ENCODE measurements around the gene SH3PXD2A. TPM values are rescaled to one million over a fixed set of nuclear protein-coding genes. Genes with fewer than 3 reads are reported as not detected.

Gene SH3PXD2A
- total RNA-seq, 1 experiment from 2014 or later: 4.5 TPM

DNA sequence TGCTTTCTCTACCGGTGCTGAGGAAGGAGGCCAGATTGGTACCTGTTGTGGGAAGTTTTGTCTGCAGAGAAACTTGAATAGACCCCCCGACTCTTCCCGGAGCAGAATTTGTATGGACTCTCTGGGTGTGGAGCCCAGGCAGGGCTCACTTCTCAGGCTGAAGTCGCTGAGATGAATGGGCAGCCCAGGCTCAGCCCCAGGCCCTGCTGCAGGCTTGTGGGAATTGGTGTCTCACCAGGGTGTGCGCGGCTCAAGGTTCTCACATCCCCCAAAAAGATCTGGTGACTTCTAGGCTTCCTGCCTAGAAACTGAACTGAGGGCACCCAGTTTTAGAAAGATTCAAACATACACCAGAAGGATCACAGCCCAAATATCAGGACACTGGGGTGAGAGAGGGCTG, 258.4 kb downstream of the SH3PXD2A start:
- no peak overlapping the region for H3K27ac ChIP-seq (ENCODE audit: insufficient read length, low read depth, low read length)
- H2BK15ac ChIP-seq (ENCODE audit: low read depth, low read length): no peak overlapping the region
- no peak overlapping the region for H2BK12ac ChIP-seq (ENCODE audit: insufficient read length, low read depth, low read length)
- no peaks in the 10 kb centered on the region for H3K79me2 ChIP-seq (ENCODE audit: insufficient read depth, low read length)
- H3K27me3 ChIP-seq (ENCODE audit: insufficient read depth, low read length): no peaks in the 10 kb centered on the region
- no peak overlapping the region for H3T11ph ChIP-seq (ENCODE audit: low read length)
- H3K18ac ChIP-seq (ENCODE audit: insufficient read length, low read depth, low read length): no peak overlapping the region
- no peak overlapping the region for H3K9ac ChIP-seq (ENCODE audit: extremely low read depth, insufficient read length, low read length)
- Mint-ChIP-seq H3K36me3 (ENCODE audit: insufficient read depth in 1 of 3, low read depth in 3 of 3) (no peaks in the 10 kb centered on the region), H3K9me3 (no peaks in the 10 kb centered on the region), H3K27ac (no peak overlapping the region), H3K4me3 (no peak overlapping the region; a peak in 1 of 5 replicates), H3K4me1 (peaks cover 12 to 24% of the 10 kb centered on the region in 2 experiments), H3K27me3 (ENCODE audit: low read depth) (peaks cover 4% of the 10 kb centered on the region; the same call in 1 of the 2 replicates)
- no peak overlapping the region for H2BK120ac ChIP-seq (ENCODE audit: low read depth, low read length, poor library complexity, severe bottlenecking)
- no peak overlapping the region for H3K56ac ChIP-seq (ENCODE audit: insufficient read length, low read depth, low read length)
- H4K20me1 ChIP-seq (ENCODE audit: control insufficient read depth, insufficient read depth, insufficient read length): no peaks in the 10 kb centered on the region
- no peak overlapping the region for H3K4me2 ChIP-seq (ENCODE audit: insufficient read depth, insufficient read length, low read length)
- H4K8ac ChIP-seq (replicated peaks; ENCODE audit: insufficient read length, low read depth, low read length): no peak overlapping the region
- no peak overlapping the region for H3K4ac ChIP-seq (ENCODE audit: low read depth, low read length)
- no peak overlapping the region for H2BK5ac ChIP-seq (ENCODE audit: insufficient read length, low read length)
- H2BK20ac ChIP-seq (ENCODE audit: low read depth, low read length, poor library complexity, severe bottlenecking): no peak overlapping the region
- H2AFZ ChIP-seq (ENCODE audit: low read length): no peak overlapping the region
- H3K14ac ChIP-seq (ENCODE audit: insufficient read depth, low read length): no peak overlapping the region
- no peak for DNase-seq
- no CpG with 5 or more reads among the region's 6 CpGs for WGBS (ENCODE audit: extremely low coverage, insufficient read length, low lambda C conversion rate)
- no peaks in the 10 kb centered on the region for H3K23me2 ChIP-seq (ENCODE audit: insufficient read length, low read depth, low read length, poor library complexity, severe bottlenecking)
- TF ChIP-seq, protein P1, sequence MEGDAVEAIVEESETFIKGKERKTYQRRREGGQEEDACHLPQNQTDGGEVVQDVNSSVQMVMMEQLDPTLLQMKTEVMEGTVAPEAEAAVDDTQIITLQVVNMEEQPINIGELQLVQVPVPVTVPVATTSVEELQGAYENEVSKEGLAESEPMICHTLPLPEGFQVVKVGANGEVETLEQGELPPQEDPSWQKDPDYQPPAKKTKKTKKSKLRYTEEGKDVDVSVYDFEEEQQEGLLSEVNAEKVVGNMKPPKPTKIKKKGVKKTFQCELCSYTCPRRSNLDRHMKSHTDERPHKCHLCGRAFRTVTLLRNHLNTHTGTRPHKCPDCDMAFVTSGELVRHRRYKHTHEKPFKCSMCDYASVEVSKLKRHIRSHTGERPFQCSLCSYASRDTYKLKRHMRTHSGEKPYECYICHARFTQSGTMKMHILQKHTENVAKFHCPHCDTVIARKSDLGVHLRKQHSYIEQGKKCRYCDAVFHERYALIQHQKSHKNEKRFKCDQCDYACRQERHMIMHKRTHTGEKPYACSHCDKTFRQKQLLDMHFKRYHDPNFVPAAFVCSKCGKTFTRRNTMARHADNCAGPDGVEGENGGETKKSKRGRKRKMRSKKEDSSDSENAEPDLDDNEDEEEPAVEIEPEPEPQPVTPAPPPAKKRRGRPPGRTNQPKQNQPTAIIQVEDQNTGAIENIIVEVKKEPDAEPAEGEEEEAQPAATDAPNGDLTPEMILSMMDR (conservative IDR thresholded peaks at IDR 0.05): no peak
- no peaks in the 10 kb centered on the region for H3K4me1 ChIP-seq (ENCODE audit: insufficient read depth, low read length)
- no peak overlapping the region for H4K5ac ChIP-seq (ENCODE audit: insufficient read length, low read depth, low read length)
- H3K23ac ChIP-seq (ENCODE audit: insufficient read length, low read depth, low read length): no peak overlapping the region
- no peaks in the 10 kb centered on the region for H3K9me3 ChIP-seq (ENCODE audit: control insufficient read depth, low read depth, low read length)
- no peak overlapping the region for H4K91ac ChIP-seq (ENCODE audit: insufficient read length, low read depth, low read length)
- no peak overlapping the region for H2AK5ac ChIP-seq (ENCODE audit: insufficient read length, low read length)
- no peaks in the 10 kb centered on the region for H3K79me1 ChIP-seq (ENCODE audit: insufficient read depth, low read depth, low read length, poor library complexity, severe bottlenecking)

Measured in H9 (cell line).